GM19372 (cell line): ENCODE results near the gene BCL11B.

Source experiments
- ATAC-seq: cut with Tn5 transposase; IDR thresholded peaks from one replicate; pipeline ENCODE4 v1.9.1; 2021; ENCODE audit warnings: mild to moderate bottlenecking, low read depth, moderate library complexity; ENCODE audit not compliant: unreplicated experiment

Gene BCL11B

GRCh38 chr14:99203080-99203479 lies 68.9 kb downstream of the BCL11B start:
- ATAC-seq, result no peak

DNA sequence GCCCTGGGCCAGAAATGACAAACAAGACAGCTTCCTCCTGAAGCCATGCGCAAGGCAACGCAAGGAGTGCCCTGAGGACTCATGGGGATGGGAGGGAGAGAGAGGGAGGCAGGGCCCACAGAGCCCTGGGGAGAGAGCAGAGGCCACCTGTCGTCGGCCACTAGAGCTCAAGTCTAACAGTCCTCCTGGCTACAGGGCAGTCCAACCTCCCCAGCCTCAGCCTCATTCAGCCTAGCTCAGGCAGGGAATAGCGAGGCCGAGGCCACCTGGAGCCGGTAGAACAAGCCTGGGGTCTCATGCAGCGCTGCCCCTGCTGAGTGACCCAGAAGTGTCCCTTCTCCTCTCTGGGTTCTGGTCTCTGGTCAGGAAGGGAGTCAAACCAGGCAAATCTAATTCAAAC lies 69.5 kb downstream of the BCL11B start:
- no peak for ATAC-seq

- no peak for ATAC-seq
Observed at GRCh38 chr14:99201351-99202073, 70.5 kb downstream of the BCL11B start.

GRCh38 chr14:99200654-99201005 lies 71.4 kb downstream of the BCL11B start:
- no peak for ATAC-seq

DNA sequence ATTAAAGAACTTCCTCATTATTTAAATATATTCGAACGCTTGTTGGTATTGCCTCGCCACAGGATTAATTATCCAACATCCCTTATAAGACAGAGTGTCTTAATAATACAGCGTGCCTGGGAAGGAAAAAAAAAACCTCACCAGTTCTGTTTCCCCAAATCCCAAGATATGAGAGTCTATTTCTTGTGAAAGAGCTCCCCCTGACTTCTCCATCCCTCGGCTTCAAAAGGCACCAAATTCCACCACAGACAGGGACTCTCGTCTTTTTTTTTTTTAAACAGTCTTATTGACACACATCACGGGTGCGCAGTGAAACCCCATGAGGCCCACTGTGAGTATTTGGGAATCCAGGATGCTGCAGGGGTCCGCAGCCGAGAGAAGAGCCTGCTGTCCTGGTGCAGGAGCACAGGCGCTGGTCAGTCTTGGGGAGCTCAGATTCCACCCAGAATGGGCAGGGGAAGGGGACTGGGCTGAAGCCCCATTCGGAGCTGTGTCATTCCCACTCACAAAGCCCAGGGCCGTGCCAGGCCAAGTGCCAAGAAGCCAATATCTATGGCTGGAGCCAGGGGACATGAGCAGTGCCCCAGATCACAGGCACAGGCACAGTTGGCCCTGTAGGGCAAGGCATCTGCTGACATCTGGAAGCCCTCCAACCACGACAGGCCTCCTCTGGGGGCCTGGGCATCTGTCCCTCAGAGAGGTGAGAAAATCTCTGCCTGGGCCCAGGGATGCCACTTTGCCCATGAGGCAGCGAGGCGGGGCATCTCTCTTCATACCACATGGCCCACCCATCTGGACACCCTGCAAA lies 71.9 kb downstream of the BCL11B start:
- no peak for ATAC-seq

DNA sequence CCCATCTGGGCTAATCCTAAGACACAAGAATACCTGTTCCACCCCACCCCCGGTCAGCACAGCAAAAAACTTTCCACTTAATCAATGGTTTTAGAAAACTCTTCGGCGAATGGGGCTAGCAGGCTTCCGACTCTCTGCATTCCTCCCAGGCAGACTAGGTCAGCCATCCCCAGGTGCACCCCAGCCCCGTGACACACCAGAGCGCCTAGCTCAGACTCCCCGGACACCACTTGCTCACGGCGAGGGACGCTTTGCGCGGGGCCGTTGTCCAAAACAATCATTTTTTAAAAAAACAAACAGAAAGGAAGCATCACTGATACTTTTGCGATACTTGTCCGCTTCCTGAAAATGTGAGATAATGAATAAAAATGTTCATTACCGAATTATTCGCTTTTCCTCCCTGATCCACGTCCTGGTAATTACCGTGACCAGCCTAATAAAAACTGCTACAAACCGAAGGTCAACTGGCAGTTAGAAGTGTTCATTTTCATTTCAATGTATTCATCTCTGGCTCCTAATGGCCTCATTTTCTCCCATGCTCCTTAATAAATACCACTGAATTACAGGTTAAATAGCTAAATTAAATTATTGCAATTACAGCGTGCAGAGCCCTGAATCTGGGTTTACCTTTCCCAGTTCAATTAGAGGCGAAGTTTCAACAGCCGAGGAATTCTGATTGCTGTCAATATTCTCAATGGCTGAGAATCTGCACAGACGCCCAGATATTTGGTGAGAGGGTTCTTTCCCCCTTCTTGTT lies 73.1 kb downstream of the BCL11B start:
- no peak for ATAC-seq

- no peak for ATAC-seq
Observed at GRCh38 chr14:99196310-99196650, 75.7 kb downstream of the BCL11B start.

DNA sequence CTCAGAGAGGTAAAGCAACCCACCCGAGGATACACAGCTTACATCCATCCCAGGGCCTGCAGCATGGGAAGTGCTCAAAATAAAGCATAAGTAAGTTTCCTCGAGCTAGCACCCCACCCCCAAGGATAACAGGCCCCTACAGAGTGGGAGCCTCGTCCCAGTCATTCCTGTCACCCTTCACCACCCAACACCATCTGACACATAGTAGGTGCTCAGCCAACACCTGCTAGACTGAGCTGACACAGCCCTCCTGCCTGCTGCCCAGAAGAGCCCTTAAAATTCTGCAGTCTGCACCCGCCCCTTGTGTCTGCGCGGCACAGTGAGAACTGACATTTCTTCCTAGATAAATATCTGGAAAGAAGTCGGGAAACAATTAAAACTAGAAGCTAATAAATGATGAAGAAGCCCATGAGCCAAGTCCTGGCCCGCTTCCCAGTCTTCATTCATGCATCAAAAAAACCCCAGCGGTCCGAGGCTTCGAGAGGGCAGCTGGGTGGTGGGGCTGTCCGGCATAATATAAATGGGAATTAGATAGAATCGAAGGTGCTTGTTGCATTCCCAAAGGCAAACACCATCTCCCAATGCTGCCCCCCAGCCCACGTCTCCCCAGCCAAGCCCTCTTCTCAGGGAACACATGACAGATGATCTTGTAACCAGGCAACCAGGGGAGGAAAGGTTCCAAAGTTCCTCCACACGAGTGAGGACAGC lies 76.2 kb downstream of the BCL11B start:
- ATAC-seq, result no peak

DNA sequence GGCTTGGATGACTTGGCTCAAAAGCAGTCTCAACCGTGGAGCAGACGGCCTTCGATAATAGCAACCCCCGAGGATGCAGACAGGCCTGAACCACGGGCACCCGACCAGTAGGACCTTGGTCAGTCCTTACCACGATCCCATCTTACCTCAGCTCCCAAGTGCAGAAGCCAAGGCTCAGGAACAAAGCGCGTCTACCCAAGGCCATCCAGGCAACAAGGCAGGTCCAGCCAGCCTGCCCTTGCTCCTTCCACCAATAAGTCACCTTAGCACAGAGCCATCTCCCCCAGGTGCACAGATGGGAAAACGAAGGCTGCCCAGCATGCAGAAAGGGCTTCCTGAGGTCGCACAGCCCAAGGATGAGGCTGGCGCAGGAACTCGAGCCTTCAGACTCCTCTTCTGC lies 77.3 kb downstream of the BCL11B start:
- ATAC-seq, result no peak

DNA sequence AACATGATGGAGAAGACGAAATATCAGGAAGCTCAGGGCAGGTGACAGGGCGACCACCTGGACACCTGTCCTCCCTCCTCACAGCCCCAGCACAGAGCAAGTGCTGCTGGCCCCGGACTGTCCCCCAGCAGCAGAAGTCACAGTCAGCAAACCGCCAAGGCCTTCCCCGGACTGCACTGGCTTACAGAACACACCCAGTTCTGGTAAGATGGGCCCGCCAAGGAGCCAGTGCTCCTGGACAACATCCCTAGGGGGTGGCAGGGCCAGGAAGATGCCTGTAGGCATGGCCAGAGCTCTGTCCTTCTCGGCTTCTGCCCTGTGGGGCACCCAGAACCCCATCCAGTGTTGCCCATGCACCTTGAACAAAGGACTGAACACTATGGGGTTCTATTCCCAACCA lies 77.9 kb downstream of the BCL11B start:
- no peak for ATAC-seq

GRCh38 chr14:99192830-99193229 lies 79.2 kb downstream of the BCL11B start:
- ATAC-seq, result no peak

GRCh38 chr14:99192028-99192621 lies 79.9 kb downstream of the BCL11B start:
- ATAC-seq, result no peak

- ATAC-seq, result no peak
Observed at GRCh38 chr14:99191395-99192027, 80.5 kb downstream of the BCL11B start.

DNA sequence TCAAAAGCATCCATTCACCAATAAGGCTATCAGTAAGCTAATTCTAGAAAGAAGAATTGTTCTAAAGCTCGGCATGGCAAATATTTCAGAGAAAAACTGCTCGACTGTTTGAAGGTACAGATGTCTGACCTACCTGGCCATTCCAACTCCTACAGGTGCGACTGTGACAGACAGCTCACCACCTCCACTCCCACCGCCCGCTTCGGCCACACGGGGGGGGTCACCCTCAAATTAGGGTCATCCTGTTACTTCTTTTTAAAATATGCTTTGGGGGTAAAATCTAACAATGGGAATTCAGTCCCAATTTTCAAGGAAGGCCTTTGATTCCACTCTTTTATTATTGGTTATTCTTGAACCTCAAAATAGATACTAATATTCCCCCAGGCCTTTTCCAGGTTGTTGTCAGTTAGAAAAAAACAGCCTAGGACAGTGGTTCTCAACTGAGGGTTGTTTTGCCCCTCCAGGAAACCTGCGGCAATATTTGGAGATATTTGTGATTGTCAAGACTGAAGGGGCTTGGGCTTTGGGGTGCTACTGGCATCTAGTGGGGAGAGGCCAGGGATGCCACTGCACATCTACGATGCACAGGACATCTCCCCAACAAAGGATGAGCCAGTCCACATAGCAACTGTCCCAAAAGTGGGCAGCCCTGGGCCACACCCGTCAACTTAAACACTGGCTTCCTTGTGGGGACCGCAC lies 81.2 kb downstream of the BCL11B start:
- ATAC-seq, result no peak

- no peak for ATAC-seq
Observed at GRCh38 chr14:99189201-99189801, 82.7 kb downstream of the BCL11B start.

- ATAC-seq, result no peak
Observed at GRCh38 chr14:99188731-99189191, 83.2 kb downstream of the BCL11B start.

- no peak for ATAC-seq
Observed at GRCh38 chr14:99187858-99188257, 84.1 kb downstream of the BCL11B start.

GRCh38 chr14:99186956-99187690 lies 84.9 kb downstream of the BCL11B start:
- no peak for ATAC-seq
